Fibroblast of villous mesenchyme (primary cell): ENCODE measurements around the gene GRIN2A. TPM values are rescaled to one million over a fixed set of nuclear protein-coding genes. Genes with fewer than 3 reads are reported as not detected.

Experiments used
- DNase-seq: peaks from one replicate; pipeline ENCODE4 v3.0.0-alpha.2; 2010; ENCODE audit warnings: low read depth
- H3K4me3 ChIP-seq: 2 replicates; pipeline ENCODE4 v1.5.1; 2011; ENCODE audit warnings: low read depth, mild to moderate bottlenecking, low read length
- CTCF ChIP-seq: IDR thresholded peaks from 2 replicates; pipeline ENCODE4 v1.5.1; 2012; ENCODE audit warnings: low read depth, mild to moderate bottlenecking, low read length; ENCODE audit not compliant: insufficient read depth
- total RNA-seq: library from RNA; depleted of rRNA; stranded (reverse); fragments of >200 nt; gene quantifications from 2 replicates; pipeline ENCODE4 v1.2.3, GENCODE V29; 2012

The GRIN2A gene
- total RNA-seq, 1 donor: 1.3 TPM

- no peak for DNase-seq
- TF ChIP-seq CTCF: no peak
- no peak overlapping the region for H3K4me3 ChIP-seq
Observed at GRCh38 chr16:9790199-9790598, 392.0 kb downstream of the GRIN2A start.

GRCh38 chr16:9787717-9788116 lies 394.5 kb downstream of the GRIN2A start:
- no peak for TF ChIP-seq CTCF
- no peak for DNase-seq

GRCh38 chr16:9780831-9781230 lies 401.4 kb downstream of the GRIN2A start:
- TF ChIP-seq CTCF: no peak
- DNase-seq: no peak
- H3K4me3 ChIP-seq: no peak overlapping the region

More at GRCh38 chr16:9787717-9788116, 394.5 kb downstream of the GRIN2A start:
- H3K4me3 ChIP-seq: no peak overlapping the region

- DNase-seq: no peak
- TF ChIP-seq CTCF: no peak
- H3K4me3 ChIP-seq: no peak overlapping the region
Observed at GRCh38 chr16:9778849-9779248, 403.4 kb downstream of the GRIN2A start.

- DNase-seq: no peak
- H3K4me3 ChIP-seq: no peak overlapping the region
- TF ChIP-seq CTCF: no peak
Observed at GRCh38 chr16:9775998-9776397, 406.2 kb downstream of the GRIN2A start.

- no peak overlapping the region for H3K4me3 ChIP-seq
- no peak for TF ChIP-seq CTCF
- DNase-seq: no peak
Observed at GRCh38 chr16:9773289-9773688, 408.9 kb downstream of the GRIN2A start.

GRCh38 chr16:9772526-9773225 lies 409.6 kb downstream of the GRIN2A start:
- no peak for DNase-seq
- no peak for TF ChIP-seq CTCF
- no peak overlapping the region for H3K4me3 ChIP-seq
